Measurements from ENCODE around the gene MAN2B1. TPM values are rescaled to one million over a fixed set of nuclear protein-coding genes. Genes with fewer than 3 reads are reported as not detected.

The MAN2B1 gene
- total and polyA plus RNA-seq, 2 experiments from 2014 or later, result 33.2 to 60.8 TPM

DNA sequence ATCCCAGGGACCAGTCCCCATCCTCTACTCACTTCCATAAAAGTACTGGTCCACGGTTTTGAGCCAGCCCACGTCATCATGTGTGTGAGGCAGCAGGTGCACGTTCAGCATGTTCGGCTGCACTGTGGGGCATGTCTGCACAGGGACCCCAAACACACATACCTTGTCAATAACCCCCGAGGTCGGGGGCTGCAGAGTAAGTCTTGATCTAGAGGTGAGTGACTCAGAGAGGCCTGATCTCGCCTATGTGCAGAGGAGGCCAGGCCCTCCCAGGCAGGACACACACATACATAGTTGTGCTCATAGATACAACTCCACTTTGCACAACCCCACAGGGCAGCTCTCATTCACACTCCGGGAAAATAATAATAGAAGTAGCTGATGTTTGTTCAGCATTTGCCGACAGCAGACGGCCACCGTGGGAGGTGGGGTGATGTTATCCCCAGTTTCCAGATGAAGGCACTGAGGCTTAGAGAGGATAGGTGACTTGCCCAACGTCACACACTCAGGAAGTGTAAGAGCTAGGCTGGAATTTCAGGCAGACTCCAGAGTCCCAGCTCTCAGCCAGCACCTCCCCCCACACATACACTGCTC is 774 bp downstream of the MAN2B1 start (continued):
- TF ChIP-seq, protein P1, sequence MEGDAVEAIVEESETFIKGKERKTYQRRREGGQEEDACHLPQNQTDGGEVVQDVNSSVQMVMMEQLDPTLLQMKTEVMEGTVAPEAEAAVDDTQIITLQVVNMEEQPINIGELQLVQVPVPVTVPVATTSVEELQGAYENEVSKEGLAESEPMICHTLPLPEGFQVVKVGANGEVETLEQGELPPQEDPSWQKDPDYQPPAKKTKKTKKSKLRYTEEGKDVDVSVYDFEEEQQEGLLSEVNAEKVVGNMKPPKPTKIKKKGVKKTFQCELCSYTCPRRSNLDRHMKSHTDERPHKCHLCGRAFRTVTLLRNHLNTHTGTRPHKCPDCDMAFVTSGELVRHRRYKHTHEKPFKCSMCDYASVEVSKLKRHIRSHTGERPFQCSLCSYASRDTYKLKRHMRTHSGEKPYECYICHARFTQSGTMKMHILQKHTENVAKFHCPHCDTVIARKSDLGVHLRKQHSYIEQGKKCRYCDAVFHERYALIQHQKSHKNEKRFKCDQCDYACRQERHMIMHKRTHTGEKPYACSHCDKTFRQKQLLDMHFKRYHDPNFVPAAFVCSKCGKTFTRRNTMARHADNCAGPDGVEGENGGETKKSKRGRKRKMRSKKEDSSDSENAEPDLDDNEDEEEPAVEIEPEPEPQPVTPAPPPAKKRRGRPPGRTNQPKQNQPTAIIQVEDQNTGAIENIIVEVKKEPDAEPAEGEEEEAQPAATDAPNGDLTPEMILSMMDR (conservative IDR thresholded peaks at IDR 0.05; ENCODE audit: low read depth in 2 of 2), result no peak
- TF ChIP-seq ZNF331 (CRISPR knock-in tag; IDR thresholded peaks at IDR 0.05; ENCODE audit: low read depth) (no peak), POLR2AphosphoS5 (IDR thresholded peaks at IDR 0.05; ENCODE audit: low read depth) (no peak)

DNA sequence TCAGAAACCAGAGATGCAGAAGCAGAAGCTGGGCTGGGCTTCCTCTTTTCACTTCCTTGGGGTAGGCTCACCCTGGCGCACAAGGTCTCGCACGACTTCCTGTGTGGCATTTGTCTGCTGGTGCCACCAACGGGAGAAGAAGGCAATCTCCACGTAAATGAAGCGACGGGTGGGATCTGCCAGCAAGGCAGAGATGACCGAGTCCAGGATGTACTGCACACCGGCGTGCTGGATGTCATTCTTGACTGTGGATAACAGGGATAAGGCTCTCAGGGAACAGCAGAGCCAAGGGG is 1.3 kb downstream of the MAN2B1 start:
- Histone ChIP-seq H3K79me2 (replicated peaks; ENCODE audit: insufficient read depth) (peaks cover 19% of the 10 kb centered on the region), H3K9me2 (ENCODE audit: insufficient read depth) (no peaks in the 10 kb centered on the region), H3K4me1 (ENCODE audit: insufficient read depth) (peaks cover 17% of the 10 kb centered on the region), H3K36me3 (ENCODE audit: insufficient read depth) (0 out of 2 replicates have a peak, but pooled peaks cover 5% of the 10 kb centered on the region), H3K27me3 (ENCODE audit: insufficient read depth) (no peaks in the 10 kb centered on the region), H3K27ac (ENCODE audit: low read depth) (no peak overlapping the region), H3K4me2 (no peak overlapping the region), H3F3A (replicated peaks; ENCODE audit: low read depth) (peaks cover 19% of the 10 kb centered on the region; the same call in 1 of the 2 replicates), H4K20me1 (replicated peaks; ENCODE audit: insufficient read depth) (no peaks in the 10 kb centered on the region; the same call in 1 of the 2 replicates), H3K4me3 (no peak overlapping the region), H2AFZ (no peak overlapping the region)
- Mint-ChIP-seq H3K36me3 (ENCODE audit: low read depth) (peaks cover 25% of the 10 kb centered on the region), H3K27me3 (ENCODE audit: insufficient read depth, low read depth, poor library complexity) (peaks cover 20% of the 10 kb centered on the region), H3K9me3 (no peaks in the 10 kb centered on the region; the same call in 2 of the 3 replicates), H3K27ac (no peak overlapping the region), H3K4me1 (peaks cover 29% of the 10 kb centered on the region), H3K4me3 (peak overlapping the region; percentile 97; the same call in 1 of the 3 replicates)
- no peak for ATAC-seq
- no peak for DNase-seq (ENCODE audit: low spot score)
- no peak for TF ChIP-seq EZH2phosphoT487 (IDR thresholded peaks at IDR 0.05; ENCODE audit: unreplicated experiment)
- TF ChIP-seq, protein P2, sequence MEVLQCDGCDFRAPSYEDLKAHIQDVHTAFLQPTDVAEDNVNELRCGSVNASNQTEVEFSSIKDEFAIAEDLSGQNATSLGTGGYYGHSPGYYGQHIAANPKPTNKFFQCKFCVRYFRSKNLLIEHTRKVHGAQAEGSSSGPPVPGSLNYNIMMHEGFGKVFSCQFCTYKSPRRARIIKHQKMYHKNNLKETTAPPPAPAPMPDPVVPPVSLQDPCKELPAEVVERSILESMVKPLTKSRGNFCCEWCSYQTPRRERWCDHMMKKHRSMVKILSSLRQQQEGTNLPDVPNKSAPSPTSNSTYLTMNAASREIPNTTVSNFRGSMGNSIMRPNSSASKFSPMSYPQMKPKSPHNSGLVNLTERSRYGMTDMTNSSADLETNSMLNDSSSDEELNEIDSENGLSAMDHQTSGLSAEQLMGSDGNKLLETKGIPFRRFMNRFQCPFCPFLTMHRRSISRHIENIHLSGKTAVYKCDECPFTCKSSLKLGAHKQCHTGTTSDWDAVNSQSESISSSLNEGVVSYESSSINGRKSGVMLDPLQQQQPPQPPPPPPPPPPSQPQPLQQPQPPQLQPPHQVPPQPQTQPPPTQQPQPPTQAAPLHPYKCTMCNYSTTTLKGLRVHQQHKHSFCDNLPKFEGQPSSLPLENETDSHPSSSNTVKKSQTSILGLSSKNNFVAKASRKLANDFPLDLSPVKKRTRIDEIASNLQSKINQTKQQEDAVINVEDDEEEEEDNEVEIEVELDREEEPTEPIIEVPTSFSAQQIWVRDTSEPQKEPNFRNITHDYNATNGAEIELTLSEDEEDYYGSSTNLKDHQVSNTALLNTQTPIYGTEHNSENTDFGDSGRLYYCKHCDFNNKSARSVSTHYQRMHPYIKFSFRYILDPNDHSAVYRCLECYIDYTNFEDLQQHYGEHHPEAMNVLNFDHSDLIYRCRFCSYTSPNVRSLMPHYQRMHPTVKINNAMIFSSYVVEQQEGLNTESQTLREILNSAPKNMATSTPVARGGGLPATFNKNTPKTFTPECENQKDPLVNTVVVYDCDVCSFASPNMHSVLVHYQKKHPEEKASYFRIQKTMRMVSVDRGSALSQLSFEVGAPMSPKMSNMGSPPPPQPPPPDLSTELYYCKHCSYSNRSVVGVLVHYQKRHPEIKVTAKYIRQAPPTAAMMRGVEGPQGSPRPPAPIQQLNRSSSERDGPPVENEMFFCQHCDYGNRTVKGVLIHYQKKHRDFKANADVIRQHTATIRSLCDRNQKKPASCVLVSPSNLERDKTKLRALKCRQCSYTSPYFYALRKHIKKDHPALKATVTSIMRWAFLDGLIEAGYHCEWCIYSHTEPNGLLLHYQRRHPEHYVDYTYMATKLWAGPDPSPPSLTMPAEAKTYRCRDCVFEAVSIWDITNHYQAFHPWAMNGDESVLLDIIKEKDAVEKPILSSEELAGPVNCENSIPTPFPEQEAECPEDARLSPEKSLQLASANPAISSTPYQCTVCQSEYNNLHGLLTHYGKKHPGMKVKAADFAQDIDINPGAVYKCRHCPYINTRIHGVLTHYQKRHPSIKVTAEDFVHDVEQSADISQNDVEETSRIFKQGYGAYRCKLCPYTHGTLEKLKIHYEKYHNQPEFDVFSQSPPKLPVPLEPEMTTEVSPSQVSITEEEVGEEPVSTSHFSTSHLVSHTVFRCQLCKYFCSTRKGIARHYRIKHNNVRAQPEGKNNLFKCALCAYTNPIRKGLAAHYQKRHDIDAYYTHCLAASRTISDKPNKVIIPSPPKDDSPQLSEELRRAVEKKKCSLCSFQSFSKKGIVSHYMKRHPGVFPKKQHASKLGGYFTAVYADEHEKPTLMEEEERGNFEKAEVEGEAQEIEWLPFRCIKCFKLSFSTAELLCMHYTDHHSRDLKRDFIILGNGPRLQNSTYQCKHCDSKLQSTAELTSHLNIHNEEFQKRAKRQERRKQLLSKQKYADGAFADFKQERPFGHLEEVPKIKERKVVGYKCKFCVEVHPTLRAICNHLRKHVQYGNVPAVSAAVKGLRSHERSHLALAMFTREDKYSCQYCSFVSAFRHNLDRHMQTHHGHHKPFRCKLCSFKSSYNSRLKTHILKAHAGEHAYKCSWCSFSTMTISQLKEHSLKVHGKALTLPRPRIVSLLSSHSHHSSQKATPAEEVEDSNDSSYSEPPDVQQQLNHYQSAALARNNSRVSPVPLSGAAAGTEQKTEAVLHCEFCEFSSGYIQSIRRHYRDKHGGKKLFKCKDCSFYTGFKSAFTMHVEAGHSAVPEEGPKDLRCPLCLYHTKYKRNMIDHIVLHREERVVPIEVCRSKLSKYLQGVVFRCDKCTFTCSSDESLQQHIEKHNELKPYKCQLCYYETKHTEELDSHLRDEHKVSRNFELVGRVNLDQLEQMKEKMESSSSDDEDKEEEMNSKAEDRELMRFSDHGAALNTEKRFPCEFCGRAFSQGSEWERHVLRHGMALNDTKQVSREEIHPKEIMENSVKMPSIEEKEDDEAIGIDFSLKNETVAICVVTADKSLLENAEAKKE (CRISPR knock-in tag; IDR thresholded peaks at IDR 0.05), result no peak
- TF ChIP-seq, protein P1 (conservative IDR thresholded peaks at IDR 0.05; ENCODE audit: low read depth in 2 of 2), result no peak
- TF ChIP-seq POLR2AphosphoS5 (IDR thresholded peaks at IDR 0.05; ENCODE audit: low read depth), result no peak
- TF ChIP-seq, protein P3, sequence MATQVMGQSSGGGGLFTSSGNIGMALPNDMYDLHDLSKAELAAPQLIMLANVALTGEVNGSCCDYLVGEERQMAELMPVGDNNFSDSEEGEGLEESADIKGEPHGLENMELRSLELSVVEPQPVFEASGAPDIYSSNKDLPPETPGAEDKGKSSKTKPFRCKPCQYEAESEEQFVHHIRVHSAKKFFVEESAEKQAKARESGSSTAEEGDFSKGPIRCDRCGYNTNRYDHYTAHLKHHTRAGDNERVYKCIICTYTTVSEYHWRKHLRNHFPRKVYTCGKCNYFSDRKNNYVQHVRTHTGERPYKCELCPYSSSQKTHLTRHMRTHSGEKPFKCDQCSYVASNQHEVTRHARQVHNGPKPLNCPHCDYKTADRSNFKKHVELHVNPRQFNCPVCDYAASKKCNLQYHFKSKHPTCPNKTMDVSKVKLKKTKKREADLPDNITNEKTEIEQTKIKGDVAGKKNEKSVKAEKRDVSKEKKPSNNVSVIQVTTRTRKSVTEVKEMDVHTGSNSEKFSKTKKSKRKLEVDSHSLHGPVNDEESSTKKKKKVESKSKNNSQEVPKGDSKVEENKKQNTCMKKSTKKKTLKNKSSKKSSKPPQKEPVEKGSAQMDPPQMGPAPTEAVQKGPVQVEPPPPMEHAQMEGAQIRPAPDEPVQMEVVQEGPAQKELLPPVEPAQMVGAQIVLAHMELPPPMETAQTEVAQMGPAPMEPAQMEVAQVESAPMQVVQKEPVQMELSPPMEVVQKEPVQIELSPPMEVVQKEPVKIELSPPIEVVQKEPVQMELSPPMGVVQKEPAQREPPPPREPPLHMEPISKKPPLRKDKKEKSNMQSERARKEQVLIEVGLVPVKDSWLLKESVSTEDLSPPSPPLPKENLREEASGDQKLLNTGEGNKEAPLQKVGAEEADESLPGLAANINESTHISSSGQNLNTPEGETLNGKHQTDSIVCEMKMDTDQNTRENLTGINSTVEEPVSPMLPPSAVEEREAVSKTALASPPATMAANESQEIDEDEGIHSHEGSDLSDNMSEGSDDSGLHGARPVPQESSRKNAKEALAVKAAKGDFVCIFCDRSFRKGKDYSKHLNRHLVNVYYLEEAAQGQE (IDR thresholded peaks at IDR 0.05; ENCODE audit: unreplicated experiment), result no peak
- no peak for TF ChIP-seq NANOG (IDR thresholded peaks at IDR 0.05; ENCODE audit: borderline replicate concordance)
- TF ChIP-seq ZNF331 (CRISPR knock-in tag; IDR thresholded peaks at IDR 0.05; ENCODE audit: low read depth), result no peak
- no peak for TF ChIP-seq CREB1 (CRISPR knock-in tag; IDR thresholded peaks at IDR 0.05; ENCODE audit: low read depth)
